ENCODE measurements around the gene GDPD4. TPM values are rescaled to one million over a fixed set of nuclear protein-coding genes. Genes with fewer than 3 reads are reported as not detected.
A peak's percentile ranks its signal among the peaks of the same experiment; 100 is the strongest.
"Not testable (repeated sequence)": the region's sequence is repeated elsewhere in the genome, so short reads cannot be mapped to it uniquely, and the experiment has no call there.

GDPD4 gene
- total RNA-seq, 2 donors from 2014 or later = not detected

- no peak overlapping the region for H3K4me3 ChIP-seq
- H3K4me1 ChIP-seq = no peaks in the 10 kb centered on the region
- no peak overlapping the region for H3K9ac ChIP-seq (ENCODE audit: low read depth in 2 of 2, low read length in 2 of 2)
- TF ChIP-seq CTCF (IDR thresholded peaks at IDR 0.05) = no peak
- H3K9me3 ChIP-seq = no peaks in the 10 kb centered on the region
- no peaks in the 10 kb centered on the region for H3K36me3 ChIP-seq
- intact Hi-C loops (cut with DNase I) = no loop called here
- DNase-seq = no peak
- no peak overlapping the region for H3K27ac ChIP-seq
- no peaks in the 10 kb centered on the region for H3K27me3 ChIP-seq
Observed at GRCh38 chr11:77300695-77301094, 791 bp downstream of the GDPD4 start.

GRCh38 chr11:77300028-77300427, 1.5 kb downstream of the GDPD4 start:
- H3K9ac ChIP-seq (ENCODE audit: low read depth in 2 of 2, low read length in 2 of 2); H3K4me3 ChIP-seq; H3K9me3 ChIP-seq; intact Hi-C loops (cut with DNase I); H3K36me3 ChIP-seq; H3K27me3 ChIP-seq; H3K4me1 ChIP-seq: not testable (repeated sequence)
- DNase-seq = peak; percentile 30
- H3K27ac ChIP-seq = peak overlapping the region; percentile 30

GRCh38 chr11:77299528-77299993, 1.9 kb downstream of the GDPD4 start:
- intact Hi-C loops (cut with DNase I) = no loop called here
- Histone ChIP-seq H3K4me3 (no peak overlapping the region), H3K9me3 (no peaks in the 10 kb centered on the region), H3K36me3 (no peaks in the 10 kb centered on the region), H3K4me1 (no peaks in the 10 kb centered on the region), H3K9ac (ENCODE audit: low read depth in 2 of 2, low read length in 2 of 2) (no peak overlapping the region), H3K27ac (peak overlapping the region; percentile 30), H3K27me3 (no peaks in the 10 kb centered on the region)
- no peak for TF ChIP-seq CTCF (IDR thresholded peaks at IDR 0.05)
- no peak for DNase-seq

- Histone ChIP-seq H3K27me3 (no peaks in the 10 kb centered on the region), H3K4me3 (no peak overlapping the region), H3K4me1 (no peaks in the 10 kb centered on the region), H3K27ac (no peak overlapping the region), H3K9ac (ENCODE audit: low read depth in 2 of 2, low read length in 2 of 2) (no peak overlapping the region), H3K9me3 (no peaks in the 10 kb centered on the region), H3K36me3 (no peaks in the 10 kb centered on the region)
- intact Hi-C loops (cut with DNase I) = no loop called here
- no peak for DNase-seq
- TF ChIP-seq CTCF (IDR thresholded peaks at IDR 0.05) = no peak
Observed at GRCh38 chr11:77294040-77294439, 7.4 kb downstream of the GDPD4 start.

GRCh38 chr11:77289737-77290136, 11.7 kb downstream of the GDPD4 start:
- no peak for TF ChIP-seq CTCF (IDR thresholded peaks at IDR 0.05)
- no peak overlapping the region for H3K4me3 ChIP-seq
- H3K9me3 ChIP-seq = no peaks in the 10 kb centered on the region
- no peak overlapping the region for H3K27ac ChIP-seq
- no peaks in the 10 kb centered on the region for H3K4me1 ChIP-seq
- no peaks in the 10 kb centered on the region for H3K27me3 ChIP-seq
- no peak for DNase-seq
- intact Hi-C loops (cut with DNase I) = no loop called here
- no peaks in the 10 kb centered on the region for H3K36me3 ChIP-seq
- H3K9ac ChIP-seq (ENCODE audit: low read depth in 2 of 2, low read length in 2 of 2) = no peak overlapping the region

- Histone ChIP-seq H3K4me1 (no peaks in the 10 kb centered on the region), H3K36me3 (no peaks in the 10 kb centered on the region), H3K27ac (no peak overlapping the region), H3K9me3 (no peaks in the 10 kb centered on the region), H3K4me3 (no peak overlapping the region), H3K9ac (ENCODE audit: low read depth in 2 of 2, low read length in 2 of 2) (no peak overlapping the region), H3K27me3 (no peaks in the 10 kb centered on the region)
- intact Hi-C loops (cut with DNase I) = no loop called here
- DNase-seq = no peak
- TF ChIP-seq CTCF (IDR thresholded peaks at IDR 0.05) = no peak
Observed at GRCh38 chr11:77287615-77288273, 13.7 kb downstream of the GDPD4 start.

All from colonic mucosa (tissue), 4 donors.